IPS DF 4.7 (cell line): ENCODE results near the gene VPS16.

Experiments
- DNase-seq: peaks from one replicate; pipeline ENCODE4 v3.0.0-alpha.2; 2013; ENCODE audit warnings: low spot score; ENCODE audit errors: extremely low read depth

VPS16 gene

GRCh38 chr20:2834401-2835110 lies 6.0 kb upstream of the VPS16 start:
- DNase-seq, result no peak

GRCh38 chr20:2835331-2835796 lies 5.2 kb upstream of the VPS16 start:
- no peak for DNase-seq

- DNase-seq, result no peak
Observed at GRCh38 chr20:2836035-2836434, 4.5 kb upstream of the VPS16 start.

- no peak for DNase-seq
Observed at GRCh38 chr20:2837221-2837960, 3.2 kb upstream of the VPS16 start.

GRCh38 chr20:2838170-2838797 lies 2.3 kb upstream of the VPS16 start:
- no peak for DNase-seq

GRCh38 chr20:2838847-2839671 lies 1.5 kb upstream of the VPS16 start:
- no peak for DNase-seq

- no peak for DNase-seq
Observed at GRCh38 chr20:2839732-2840137, 810 bp upstream of the VPS16 start.

- no peak for DNase-seq
Observed at GRCh38 chr20:2840967-2841531, 504 bp downstream of the VPS16 start.

GRCh38 chr20:2845607-2846006 lies 5.1 kb downstream of the VPS16 start:
- DNase-seq, result no peak

- no peak for DNase-seq
Observed at GRCh38 chr20:2846698-2847097, 6.2 kb downstream of the VPS16 start.

- DNase-seq, result no peak
Observed at GRCh38 chr20:2847802-2848201, 7.3 kb downstream of the VPS16 start.

GRCh38 chr20:2849529-2849928 lies 9.0 kb downstream of the VPS16 start:
- DNase-seq, result no peak

GRCh38 chr20:2851086-2851485 lies 10.5 kb downstream of the VPS16 start:
- no peak for DNase-seq

GRCh38 chr20:2858591-2858990 lies 18.0 kb downstream of the VPS16 start:
- no peak for DNase-seq

- DNase-seq, result no peak
Observed at GRCh38 chr20:2859330-2860121, 19.0 kb downstream of the VPS16 start.

- DNase-seq, result no peak
Observed at GRCh38 chr20:2864626-2865025, 24.1 kb downstream of the VPS16 start.

- no peak for DNase-seq
Observed at GRCh38 chr20:2865101-2865500, 24.6 kb downstream of the VPS16 start.

GRCh38 chr20:2865630-2866029 lies 25.1 kb downstream of the VPS16 start:
- no peak for DNase-seq

- no peak for DNase-seq
Observed at GRCh38 chr20:2866236-2866635, 25.7 kb downstream of the VPS16 start.

- no peak for DNase-seq
Observed at GRCh38 chr20:2867081-2867864, 26.7 kb downstream of the VPS16 start.
